ENCODE measurements around the gene IL17RE. TPM values are rescaled to one million over a fixed set of nuclear protein-coding genes. Genes with fewer than 3 reads are reported as not detected.
A peak's percentile ranks its signal among the peaks of the same experiment; 100 is the strongest.
"Not testable (repeated sequence)": the region's sequence is repeated elsewhere in the genome, so short reads cannot be mapped to it uniquely, and the experiment has no call there.

Gene IL17RE
- total and polyA plus RNA-seq, 2 of the 13 experiments (the other 11 are each of a cell fraction or from before 2014, with no cell fraction given), result 14.5 to 24.1 TPM

GRCh38 chr3:9870978-9871377, 31.7 kb upstream of the IL17RE start:
- in situ Hi-C loops (cut with HindIII; ENCODE audit: extremely low pct_ligation_motif_present, low pct_unique_long_range_greater_than_20kb), result no loop called here
- peak; percentile 22 for DNase-seq (ENCODE audit: low spot score)
- no peak overlapping the region for H2AFZ ChIP-seq (ENCODE audit: low read length)
- H3K4me2 ChIP-seq (ENCODE audit: low read depth, low read length), result no peak overlapping the region
- POLR2A ChIA-PET, result interaction anchor here (0.8 kb wide), 1 partner anchor 20 kb away, joined by 3 read pairs; no protein-coding TSS in a partner anchor
- no peak; the same call in 2 of the 3 replicates for ATAC-seq
- CTCF ChIA-PET (ENCODE audit: low intra/inter-chr PET ratio, low total read pairs), result no interaction called here
- no peaks in the 10 kb centered on the region for H4K20me1 ChIP-seq (ENCODE audit: insufficient read depth, low read length)
- H3K36me3 ChIP-seq (replicated peaks in 1 of 2; ENCODE audit: control insufficient read depth in 1 of 2, insufficient read depth in 2 of 2, low read length in 2 of 2), result no peaks in the 10 kb centered on the region
- WGBS (ENCODE audit: low lambda C conversion rate), result 98% methylated on average over 1 of the region's 1 CpG
- no peak overlapping the region for H3K9ac ChIP-seq (ENCODE audit: insufficient read depth, low read depth, low read length)
- BruUV-seq (replicated peaks), result no TSS peak
- no peaks in the 10 kb centered on the region for H3K9me3 ChIP-seq (ENCODE audit: low read length)
- peaks cover 20% of the 10 kb centered on the region for H3K4me1 ChIP-seq (ENCODE audit: insufficient read depth, low read length)
- H3K27ac ChIP-seq (ENCODE audit: extremely low read length, insufficient read depth, low read length), result peak overlapping the region; percentile 9
- no peak for TF ChIP-seq ATAD3A (CRISPR knock-in tag; IDR thresholded peaks at IDR 0.05)
- no peak for TF ChIP-seq KDM2A (CRISPR knock-in tag; IDR thresholded peaks at IDR 0.05; ENCODE audit: borderline replicate concordance, low read depth)
- peak; percentile 91 for TF ChIP-seq MAFF (IDR thresholded peaks at IDR 0.05; ENCODE audit: low read depth, low read length)
- peak; percentile 93 to 97 for TF ChIP-seq MAFK (conservative IDR thresholded peaks at IDR 0.05 in 1 of 2, IDR thresholded peaks at IDR 0.05 in 1 of 2; ENCODE audit: low read length in 2 of 2)
- TF ChIP-seq ZNF180 (CRISPR knock-in tag; IDR thresholded peaks at IDR 0.05; ENCODE audit: borderline replicate concordance, low read depth), result no peak
- TF ChIP-seq AKAP8 (CRISPR knock-in tag; IDR thresholded peaks at IDR 0.05), result no peak
- peak; percentile 94 for TF ChIP-seq NFE2L2 (IDR thresholded peaks at IDR 0.05; ENCODE audit: low read length)
- peak; percentile 85 for TF ChIP-seq ZNF770 (CRISPR knock-in tag; IDR thresholded peaks at IDR 0.05)
- H3K4me3 ChIP-seq (replicated peaks in 1 of 3; ENCODE audit: insufficient read depth in 1 of 3, low read depth in 2 of 3, low read length in 3 of 3), result no peak overlapping the region
- no peak for FAIRE-seq
- intact Hi-C loops (cut with micrococcal nuclease; ENCODE audit: unreplicated experiment), result no loop called here
- H3K27me3 ChIP-seq (ENCODE audit: control insufficient read depth in 1 of 2, insufficient read depth in 2 of 2, low read length in 2 of 2), result no peaks in the 10 kb centered on the region
- H3K79me2 ChIP-seq (ENCODE audit: insufficient read depth, low read length), result no peaks in the 10 kb centered on the region

GRCh38 chr3:9872067-9872466, 30.6 kb upstream of the IL17RE start:
- H3K27me3 ChIP-seq (ENCODE audit: control insufficient read depth in 1 of 2, insufficient read depth in 2 of 2, low read length in 2 of 2); DNase-seq (ENCODE audit: low spot score); CTCF ChIA-PET (ENCODE audit: low intra/inter-chr PET ratio, low total read pairs); POLR2A ChIA-PET; ATAC-seq; H4K20me1 ChIP-seq (ENCODE audit: insufficient read depth, low read length); H3K79me2 ChIP-seq (ENCODE audit: insufficient read depth, low read length); H3K9ac ChIP-seq (ENCODE audit: insufficient read depth, low read depth, low read length); H2AFZ ChIP-seq (ENCODE audit: low read length); H3K9me3 ChIP-seq (ENCODE audit: low read length); intact Hi-C loops (cut with micrococcal nuclease; ENCODE audit: unreplicated experiment); BruUV-seq (replicated peaks); in situ Hi-C loops (cut with HindIII; ENCODE audit: extremely low pct_ligation_motif_present, low pct_unique_long_range_greater_than_20kb); H3K4me3 ChIP-seq (replicated peaks in 1 of 3; ENCODE audit: insufficient read depth in 1 of 3, low read depth in 2 of 3, low read length in 3 of 3); H3K36me3 ChIP-seq (replicated peaks in 1 of 2; ENCODE audit: control insufficient read depth in 1 of 2, insufficient read depth in 2 of 2, low read length in 2 of 2); FAIRE-seq; H3K27ac ChIP-seq (ENCODE audit: extremely low read length, insufficient read depth, low read length); H3K4me2 ChIP-seq (ENCODE audit: low read depth, low read length): not testable (repeated sequence)
- peaks cover 18% of the 10 kb centered on the region for H3K4me1 ChIP-seq (ENCODE audit: insufficient read depth, low read length)
- WGBS (ENCODE audit: low lambda C conversion rate), result 100% methylated on average over 5 of the region's 5 CpGs

Data from HepG2 (cell line).